Natural killer cell (primary cell): Measurements from ENCODE around the gene CDC37. TPM values are rescaled to one million over a fixed set of nuclear protein-coding genes. Genes with fewer than 3 reads are reported as not detected.

ENCODE experiments used
- ATAC-seq, 3 donors: fragments of 150-1000 bp in 2 of 3; fragments of 200-7000 bp in 1 of 3; cut with Tn5 transposase; 1 replicate in 1 of 3; 2 replicates in 2 of 3; pipeline ENCODE4 v1.10.0; 2021; ENCODE audit warnings: mild to moderate bottlenecking in 2 of 3, moderate library complexity in 2 of 3
- DNase-seq, 2 donors: peaks; one replicate each; pipeline versions ENCODE4 v3.0.0 to v3.0.0-alpha.2; 2013 to 2021; ENCODE audit warnings: mixed read lengths in 1 of 2
- H3K27ac ChIP-seq: one replicate; pipeline ENCODE4 v1.5.1; 2013; ENCODE audit warnings: mild to moderate bottlenecking, low read length
- H3K27me3 ChIP-seq: one replicate; pipeline ENCODE4 v1.6.1; 2013; ENCODE audit warnings: low read length; ENCODE audit not compliant: control insufficient read depth, insufficient read depth
- H3K36me3 ChIP-seq: one replicate; pipeline ENCODE4 v1.6.1; 2013; ENCODE audit warnings: low read length; ENCODE audit not compliant: control insufficient read depth, insufficient read depth
- H3K4me1 ChIP-seq: one replicate; pipeline ENCODE4 v1.6.1; 2013; ENCODE audit warnings: low read length; ENCODE audit not compliant: control insufficient read depth, insufficient read depth
- H3K4me3 ChIP-seq: one replicate; pipeline ENCODE4 v1.5.1; 2013; ENCODE audit warnings: low read length
- H3K9me3 ChIP-seq: one replicate; pipeline ENCODE4 v1.6.1; 2013; ENCODE audit warnings: low read length; ENCODE audit not compliant: control insufficient read depth, insufficient read depth
- H3K27ac Mint-ChIP-seq, 2 donors: one replicate each; pipeline ENCODE4 v1.8.0; 2022; ENCODE audit warnings: mild to moderate bottlenecking in 2 of 2, mixed read lengths in 2 of 2, moderate library complexity in 1 of 2
- H3K27me3 Mint-ChIP-seq, 2 donors: one replicate each; pipeline ENCODE4 v1.8.0; 2022; ENCODE audit warnings: low read depth in 2 of 2, mixed read lengths in 2 of 2
- H3K36me3 Mint-ChIP-seq: one replicate; pipeline ENCODE4 v1.8.0; 2022; ENCODE audit warnings: mixed read lengths
- H3K4me1 Mint-ChIP-seq, 2 donors: one replicate each; pipeline ENCODE4 v1.8.0; 2022; ENCODE audit warnings: mixed read lengths in 2 of 2
- H3K4me3 Mint-ChIP-seq: one replicate; pipeline ENCODE4 v1.8.0; 2022; ENCODE audit warnings: mild to moderate bottlenecking, moderate library complexity, mixed read lengths
- H3K9me3 Mint-ChIP-seq, 2 donors: one replicate each; pipeline ENCODE4 v1.8.0; 2022; ENCODE audit warnings: mixed read lengths in 2 of 2
- CTCF ChIP-seq: fragments of 200-600 bp; IDR thresholded peaks from one replicate; pipeline ENCODE4 v1.8.0; 2022; ENCODE audit warnings: antibody characterized with exemption
- WGBS: methylation state at CpG from one replicate; pipeline ENCODE4 v1.1.7; 2013; ENCODE audit warnings: missing lambda C conversion rate; ENCODE audit not compliant: insufficient coverage; 5-methylcytosine and 5-hydroxymethylcytosine counted together
- intact Hi-C: fragments of 100-400 bp; cut with micrococcal nuclease; formaldehyde crosslinking; loops from one replicate; pipeline ENCODE4 v1.14.2; 2022
- total RNA-seq, 4 donors: library from RNA; stranded (reverse); fragments of 120-200 nt in 1 of 4; gene quantifications; one replicate each; pipeline versions ENCODE4 v1.2.3 to v1.2.4, GENCODE V29; 2013 to 2022

Gene CDC37
- total RNA-seq, 3 donors from 2014 or later (not counting 1 experiment from before 2014, with no cell fraction given), result 211 to 242 (median 223) TPM

GRCh38 chr19:10421240-10422045 lies 18.1 kb upstream of the CDC37 start:
- peaks cover 88% of the 10 kb centered on the region for H3K4me1 ChIP-seq
- H3K4me1 Mint-ChIP-seq, result peaks cover 41 to 64% of the 10 kb centered on the region in 2 donors
- peaks cover 48% of the 10 kb centered on the region for H3K27me3 ChIP-seq
- H3K27ac ChIP-seq, result no peak overlapping the region
- H3K4me3 Mint-ChIP-seq, result peak overlapping the region; percentile 68
- H3K4me3 ChIP-seq, result no peak overlapping the region
- no peak for ATAC-seq
- H3K36me3 ChIP-seq, result no peaks in the 10 kb centered on the region
- no peaks in the 10 kb centered on the region for H3K9me3 Mint-ChIP-seq
- peak in 1 of 2 donors; percentile 63 for DNase-seq
- H3K27me3 Mint-ChIP-seq, result peaks cover 21 to 34% of the 10 kb centered on the region in 2 donors
- WGBS, result 27% methylated on average over 17 of the region's 17 CpGs
- TF ChIP-seq CTCF, result peak; percentile 52
- H3K27ac Mint-ChIP-seq, result peak overlapping the region; percentile 71 to 84
- H3K9me3 ChIP-seq, result no peaks in the 10 kb centered on the region
- no peaks in the 10 kb centered on the region for H3K36me3 Mint-ChIP-seq
- intact Hi-C loops, result loop anchor here (5.0 kb wide), 1 partner anchor 231 kb away; the partner anchor contains the start of gene ILF3

GRCh38 chr19:10420444-10421239 lies 17.3 kb upstream of the CDC37 start, which contains the start of gene PDE4A:
Gene PDE4A (plus strand): TSS chr19:10420538. CDS start chr19:10420765, 227 bp downstream.
- Histone ChIP-seq H3K4me3 (no peak within 1 kb of the TSS), H3K4me1 (peaks cover 88% of the 10 kb centered on the region), H3K36me3 (no peaks in the 10 kb centered on the region), H3K27me3 (peaks cover 48% of the 10 kb centered on the region), H3K9me3 (no peaks in the 10 kb centered on the region), H3K27ac (no peak within 1 kb of the TSS)
- no peaks in the 10 kb centered on the region for H3K9me3 Mint-ChIP-seq
- peak; percentile 73 to 82 for DNase-seq
- intact Hi-C loops, result loop anchor here (5.0 kb wide), 1 partner anchor 232 kb away; the partner anchor contains the start of gene ILF3
- peaks cover 49 to 72% of the 10 kb centered on the region in 2 donors for H3K4me1 Mint-ChIP-seq
- H3K36me3 Mint-ChIP-seq, result no peaks in the 10 kb centered on the region
- H3K4me3 Mint-ChIP-seq, result peak within 1 kb of the TSS; percentile 77
- H3K27ac Mint-ChIP-seq, result peak within 1 kb of the TSS; percentile 71 to 95
- WGBS, result under 1% methylated on average over 104 of the region's 104 CpGs
- ATAC-seq, result no peak
- TF ChIP-seq CTCF, result peak; percentile 77
- H3K27me3 Mint-ChIP-seq, result peaks cover 21 to 34% of the 10 kb centered on the region in 2 donors

- Mint-ChIP-seq H3K27ac (peak overlapping the region; percentile 71 to 95), H3K4me1 (peaks cover 45 to 71% of the 10 kb centered on the region in 2 donors), H3K27me3 (peaks cover 21 to 34% of the 10 kb centered on the region in 2 donors), H3K4me3 (peak overlapping the region; percentile 77), H3K36me3 (no peaks in the 10 kb centered on the region), H3K9me3 (no peaks in the 10 kb centered on the region)
- ATAC-seq, result peak in 2 of 3 donors; percentile 1 to 5
- no peak for TF ChIP-seq CTCF
- no peak overlapping the region for H3K27ac ChIP-seq
- intact Hi-C loops, result loop anchor here (5.0 kb wide), 1 partner anchor 232 kb away; the partner anchor contains the start of gene ILF3
- H3K36me3 ChIP-seq, result no peaks in the 10 kb centered on the region
- H3K9me3 ChIP-seq, result no peaks in the 10 kb centered on the region
- WGBS, result under 1% methylated on average over 60 of the region's 61 CpGs
- H3K4me3 ChIP-seq, result no peak overlapping the region
- peaks cover 83% of the 10 kb centered on the region for H3K4me1 ChIP-seq
- H3K27me3 ChIP-seq, result peaks cover 48% of the 10 kb centered on the region
- DNase-seq, result peak in 1 of 2 donors; percentile 84
These were observed 16.5 kb upstream of the CDC37 start for GRCh38 chr19:10419646-10420443.
